HEK293T (cell line): Measurements from ENCODE around the gene EPHA7.

Experiments
- CTCF ChIA-PET: fragments of 350-600 bp; formaldehyde crosslinking; extraction: SDS; loops from one replicate; lab custom pipeline; 2021; ENCODE audit warnings: antibody characterized with exemption, inconsistent platforms; lab: Yijun Ruan, JAX
- POLR2A ChIA-PET: fragments of 350-600 bp; formaldehyde crosslinking; extraction: SDS; loops from one replicate; lab custom pipeline; 2020; ENCODE audit warnings: antibody characterized with exemption, inconsistent platforms; lab: Yijun Ruan, JAX
- DNase-seq: peaks from one replicate; pipeline ENCODE4 v3.0.0; 2012; ENCODE audit warnings: mixed read lengths; ENCODE audit errors: extremely low spot score
- ARNT ChIP-seq: fragments of 450-650 bp; IDR thresholded peaks from 2 replicates; pipeline ENCODE4 v1.6.1; 2017; ENCODE audit warnings: mild to moderate bottlenecking
- BHLHE40 ChIP-seq: fragments of 450-650 bp; IDR thresholded peaks from 2 replicates; pipeline ENCODE4 v1.6.1; 2016; ENCODE audit warnings: mild to moderate bottlenecking, moderate library complexity, borderline replicate concordance
- CTBP1 ChIP-seq: fragments of 450-650 bp; IDR thresholded peaks from 2 replicates; pipeline ENCODE4 v1.6.1; 2016; ENCODE audit warnings: borderline replicate concordance
- ELF4 ChIP-seq: fragments of 450-650 bp; IDR thresholded peaks from 2 replicates; pipeline ENCODE4 v1.6.1; 2017; ENCODE audit warnings: antibody characterized with exemption
- FOXA1 ChIP-seq: fragments of 450-650 bp; IDR thresholded peaks from 2 replicates; pipeline ENCODE4 v1.6.1; 2016; ENCODE audit warnings: mild to moderate bottlenecking
- FOXK2 ChIP-seq: fragments of 450-650 bp; IDR thresholded peaks from 2 replicates; pipeline ENCODE4 v1.6.1; 2016; ENCODE audit warnings: mild to moderate bottlenecking
- FOXM1 ChIP-seq: fragments of 450-650 bp; IDR thresholded peaks from 2 replicates; pipeline ENCODE4 v1.6.1; 2017; ENCODE audit warnings: mild to moderate bottlenecking, borderline replicate concordance
- HDGF ChIP-seq: fragments of 450-650 bp; IDR thresholded peaks from 2 replicates; pipeline ENCODE4 v1.6.1; 2017; ENCODE audit warnings: antibody characterized with exemption, borderline replicate concordance
- L3MBTL2 ChIP-seq: fragments of 450-650 bp; conservative IDR thresholded peaks from 2 replicates; pipeline ENCODE4 v1.6.1; 2016; ENCODE audit warnings: mild to moderate bottlenecking
- LEF1 ChIP-seq: fragments of 450-650 bp; IDR thresholded peaks from 2 replicates; pipeline ENCODE4 v1.6.1; 2017; ENCODE audit warnings: mild to moderate bottlenecking, borderline replicate concordance
- NFRKB ChIP-seq: fragments of 450-650 bp; IDR thresholded peaks from 2 replicates; pipeline ENCODE4 v1.6.1; 2016; ENCODE audit warnings: mild to moderate bottlenecking, moderate library complexity
- SP1 ChIP-seq: fragments of 450-650 bp; IDR thresholded peaks from 2 replicates; pipeline ENCODE4 v1.6.1; 2017
- SUZ12 ChIP-seq: fragments of 450-650 bp; IDR thresholded peaks from 2 replicates; pipeline ENCODE4 v1.6.1; 2016; ENCODE audit warnings: mild to moderate bottlenecking
- TARDBP ChIP-seq: fragments of 450-650 bp; IDR thresholded peaks from 2 replicates; pipeline ENCODE4 v1.6.1; 2016
- ZNF384 ChIP-seq: fragments of 450-650 bp; IDR thresholded peaks from 2 replicates; pipeline ENCODE4 v1.6.1; 2016
- TF ChIP-seq, protein P1 (sequence below): fragments of 450-650 bp; IDR thresholded peaks from 2 replicates; pipeline ENCODE4 v1.6.1; 2016

EPHA7 gene

DNA sequence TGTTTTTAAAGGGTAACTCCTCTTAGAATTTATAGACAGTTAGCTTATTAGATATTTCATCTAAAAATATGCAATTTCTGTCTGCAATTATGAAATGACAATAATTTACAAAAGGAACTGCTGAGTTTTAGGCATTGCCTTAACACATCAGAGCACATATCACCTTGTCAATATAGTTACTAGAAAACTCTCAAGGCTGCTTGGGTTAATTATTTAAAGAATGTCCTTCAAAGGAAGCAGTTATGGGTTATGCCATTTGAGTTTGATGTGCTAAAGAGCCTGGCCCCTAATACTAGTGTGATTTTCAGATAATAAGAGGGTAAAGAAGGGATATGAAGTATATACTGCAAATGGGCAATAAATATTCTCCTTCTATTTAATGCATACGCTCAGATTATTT is 192.5 kb downstream of the EPHA7 start:
- ChIA-PET POLR2A (no interaction called here), CTCF (no interaction called here)
- TF ChIP-seq FOXA1 (no peak), ARNT (no peak), NFRKB (no peak), BHLHE40 (no peak), CTBP1 (no peak), TARDBP (no peak), SUZ12 (no peak), HDGF (no peak), ELF4 (no peak), L3MBTL2 (no peak), FOXK2 (no peak), LEF1 (no peak)
- TF ChIP-seq, protein P1, sequence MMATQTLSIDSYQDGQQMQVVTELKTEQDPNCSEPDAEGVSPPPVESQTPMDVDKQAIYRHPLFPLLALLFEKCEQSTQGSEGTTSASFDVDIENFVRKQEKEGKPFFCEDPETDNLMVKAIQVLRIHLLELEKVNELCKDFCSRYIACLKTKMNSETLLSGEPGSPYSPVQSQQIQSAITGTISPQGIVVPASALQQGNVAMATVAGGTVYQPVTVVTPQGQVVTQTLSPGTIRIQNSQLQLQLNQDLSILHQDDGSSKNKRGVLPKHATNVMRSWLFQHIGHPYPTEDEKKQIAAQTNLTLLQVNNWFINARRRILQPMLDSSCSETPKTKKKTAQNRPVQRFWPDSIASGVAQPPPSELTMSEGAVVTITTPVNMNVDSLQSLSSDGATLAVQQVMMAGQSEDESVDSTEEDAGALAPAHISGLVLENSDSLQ, result no peak
- DNase-seq, result no peak

DNA sequence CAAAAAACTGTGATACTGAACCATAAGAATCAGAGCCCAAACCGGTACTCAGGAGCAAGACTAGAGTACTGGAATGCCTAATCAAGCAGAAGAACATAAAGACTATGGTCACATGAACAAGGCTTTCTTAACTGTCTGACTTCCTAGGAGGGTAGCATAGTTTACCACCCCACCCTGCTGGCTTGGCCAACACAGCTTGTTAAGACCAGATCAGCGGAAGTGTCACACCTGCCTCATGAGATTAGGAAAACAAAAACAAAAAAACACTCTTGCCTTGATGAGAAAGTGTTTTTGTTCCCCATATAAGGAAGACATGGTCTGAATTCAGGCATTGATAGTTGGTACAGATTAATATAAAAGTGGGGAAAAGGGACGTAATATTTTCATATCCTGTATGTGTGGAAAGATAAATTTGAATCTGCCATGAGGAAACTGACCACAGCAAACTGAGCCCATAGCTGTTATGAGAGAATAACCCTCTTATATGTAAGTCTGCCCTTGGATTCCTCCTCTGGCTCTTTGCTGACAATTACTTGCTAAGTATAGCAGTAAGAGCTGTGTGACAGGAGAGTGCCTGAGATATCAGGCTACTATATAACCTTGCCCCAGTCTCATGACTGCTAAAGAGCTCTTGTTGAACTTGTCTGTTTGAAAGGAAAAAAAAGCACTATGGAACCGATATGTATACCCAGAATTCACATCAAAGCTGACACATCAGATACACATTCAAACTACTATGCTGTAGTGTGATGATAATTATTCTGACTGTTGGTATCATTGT is 197.1 kb downstream of the EPHA7 start:
- POLR2A ChIA-PET, result no interaction called here
- TF ChIP-seq FOXK2, result no peak
- no peak for TF ChIP-seq L3MBTL2
- TF ChIP-seq NFRKB, result no peak
- TF ChIP-seq, protein P1, result no peak
- TF ChIP-seq CTBP1, result no peak
- no peak for TF ChIP-seq ELF4
- no peak for TF ChIP-seq SP1
- no peak for TF ChIP-seq FOXA1
- TF ChIP-seq ZNF384, result no peak
- TF ChIP-seq ARNT, result no peak
- TF ChIP-seq BHLHE40, result no peak
- no peak for DNase-seq
- CTCF ChIA-PET, result interaction anchor here (0.8 kb wide), 1 partner anchor 411 kb away, joined by 3 read pairs; no protein-coding TSS in a partner anchor

DNA sequence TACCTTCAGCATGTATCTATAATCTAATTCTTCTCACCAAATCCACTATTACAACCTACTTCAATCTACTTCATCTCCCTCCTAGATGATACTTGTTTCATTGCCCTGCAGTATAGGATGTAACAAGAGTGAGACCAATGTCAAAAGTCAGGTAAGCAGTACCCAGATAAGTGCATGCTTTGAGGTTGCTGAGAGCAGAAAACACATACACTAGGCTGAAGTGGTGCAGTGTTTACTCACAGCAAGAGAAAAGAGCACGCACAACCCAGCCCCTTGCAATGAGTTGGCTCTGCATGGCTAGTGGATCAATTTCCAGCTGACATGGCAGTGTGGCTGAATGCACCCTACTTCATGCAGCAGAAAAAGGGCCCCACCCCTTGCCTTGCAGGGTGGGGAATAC is 199.9 kb downstream of the EPHA7 start:
- TF ChIP-seq FOXA1, result no peak
- TF ChIP-seq, protein P1, result no peak
- TF ChIP-seq HDGF, result no peak
- no peak for TF ChIP-seq ARNT
- no peak for TF ChIP-seq FOXK2
- no peak for TF ChIP-seq SP1
- no peak for TF ChIP-seq SUZ12
- ChIA-PET CTCF (no interaction called here), POLR2A (no interaction called here)
- no peak for DNase-seq

DNA sequence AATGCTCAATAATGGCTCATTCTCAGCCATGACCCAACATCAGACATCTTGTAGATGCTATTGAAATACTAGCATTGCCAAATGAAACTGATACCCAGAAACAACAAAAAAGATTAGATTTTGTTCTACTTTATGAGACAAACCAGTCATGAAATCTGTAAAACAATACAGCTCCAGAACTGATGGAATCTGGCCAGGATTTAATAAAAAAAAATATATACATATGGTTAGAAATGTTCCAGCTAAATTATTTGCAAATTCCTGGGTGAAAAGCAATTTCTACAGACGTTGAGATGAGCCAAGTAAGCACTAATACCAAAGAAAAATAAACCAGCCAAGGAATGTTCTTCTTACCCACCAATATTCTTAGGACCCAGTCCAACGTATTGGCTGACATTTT is 201.3 kb downstream of the EPHA7 start:
- no peak for DNase-seq
- ChIA-PET CTCF (no interaction called here), POLR2A (no interaction called here)
- TF ChIP-seq FOXM1 (no peak), ARNT (no peak), ZNF384 (no peak)
- TF ChIP-seq, protein P1, result no peak

DNA sequence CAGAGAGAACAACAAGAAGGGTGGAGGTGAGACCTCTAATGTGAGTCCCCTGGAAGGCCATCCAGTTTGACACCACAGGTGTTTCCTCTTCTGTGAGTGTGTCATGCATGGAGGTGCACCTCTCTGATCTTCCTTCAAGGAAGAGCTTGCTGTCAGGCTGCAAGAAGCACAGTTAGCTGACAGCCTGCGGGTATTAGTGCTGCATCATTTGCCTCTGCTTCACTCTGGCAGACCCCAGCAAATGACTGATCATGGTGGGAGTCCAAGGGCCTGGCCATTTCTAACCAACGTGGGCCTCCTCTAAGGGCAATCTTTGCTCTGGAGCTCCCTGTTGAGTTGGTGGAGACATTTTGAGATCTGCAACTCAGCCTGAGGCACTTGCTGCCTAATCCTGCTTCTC is 206.3 kb downstream of the EPHA7 start:
- TF ChIP-seq SP1 (no peak), ELF4 (no peak), L3MBTL2 (no peak), NFRKB (no peak), FOXK2 (no peak), FOXM1 (no peak), ARNT (no peak), ZNF384 (no peak)
- DNase-seq, result no peak
- CTCF ChIA-PET, result no interaction called here
- POLR2A ChIA-PET, result no interaction called here

DNA sequence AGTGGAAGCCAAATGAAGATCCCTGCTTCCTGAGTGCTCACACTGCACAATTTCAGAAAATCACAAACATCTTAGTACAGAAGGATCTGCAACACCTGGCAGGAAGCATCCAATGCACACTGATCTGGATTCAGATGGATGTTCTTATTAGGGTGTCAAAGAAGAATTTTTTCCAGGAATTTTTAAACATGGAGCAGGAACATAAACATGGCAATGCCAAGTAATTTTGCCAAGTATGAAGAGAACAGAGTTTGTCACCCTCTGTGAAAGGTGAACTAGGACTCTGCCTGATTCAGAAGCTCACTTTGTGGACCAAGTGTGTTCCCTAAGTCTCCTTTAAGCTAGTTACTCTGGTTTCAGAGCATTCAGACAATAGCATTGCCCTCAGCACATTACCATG is 208.5 kb downstream of the EPHA7 start:
- ChIA-PET CTCF (no interaction called here), POLR2A (interaction anchor here (1.0 kb wide), 1 partner anchor 33 kb away, joined by 3 read pairs; no protein-coding TSS in a partner anchor)
- DNase-seq, result no peak
- TF ChIP-seq LEF1 (no peak), ELF4 (no peak), TARDBP (no peak), FOXA1 (no peak), SUZ12 (no peak), SP1 (no peak), ARNT (no peak), CTBP1 (no peak), L3MBTL2 (no peak), FOXK2 (no peak), NFRKB (no peak), BHLHE40 (no peak), FOXM1 (no peak)
- TF ChIP-seq, protein P1, result no peak
